PC-3 (cell line): ENCODE results near the gene SNRNP27. TPM values are rescaled to one million over a fixed set of nuclear protein-coding genes. Genes with fewer than 3 reads are reported as not detected.

Experiments
- ATAC-seq: fragments of 200-7000 bp; cut with Tn5 transposase; 2 replicates; pipeline ENCODE4 v1.9.1; 2020; ENCODE audit warnings: mild to moderate bottlenecking, moderate library complexity
- BruUV-seq: library from RNA; stranded (reverse); fragments of 400-500 nt; replicated peaks from 2 replicates; lab custom pipeline; 2021; lab: Mats Ljungman, UMichigan
- CTCF ChIA-PET: fragments of 300-600 bp; sonication (Branson Sonifier 250); formaldehyde crosslinking; loops from one replicate; lab custom pipeline; 2022; ENCODE audit warnings: antibody characterized with exemption; lab: Charles Lee
- POLR2A ChIA-PET: fragments of 300-600 bp; sonication (Branson Sonifier 250); formaldehyde crosslinking; loops from one replicate; lab custom pipeline; 2022; ENCODE audit warnings: antibody characterized with exemption; ENCODE audit not compliant: unreplicated experiment; lab: Charles Lee
- DNase-seq: peaks from one replicate; pipeline ENCODE4 v3.0.0-alpha.2; 2015
- H2AFZ ChIP-seq: fragments of 300-600 bp; sonication (generic); 2 replicates; pipeline ENCODE4 v1.6.0; 2016; ENCODE audit warnings: antibody characterized with exemption, low read length
- H3F3A ChIP-seq: fragments of 300-600 bp; sonication (generic); one replicate; pipeline ENCODE4 v1.6.0; 2017; ENCODE audit warnings: antibody characterized with exemption, low read length, control low read depth, mild to moderate bottlenecking; ENCODE audit not compliant: unreplicated experiment
- H3K27ac ChIP-seq: fragments of 300-600 bp; sonication (generic); 2 replicates; pipeline ENCODE4 v1.5.1; 2016; ENCODE audit warnings: mild to moderate bottlenecking, low read length
- H3K27me3 ChIP-seq: fragments of 300-600 bp; sonication (generic); 2 replicates; pipeline ENCODE4 v1.6.1; 2016; ENCODE audit warnings: low read length, mixed read lengths
- H3K36me3 ChIP-seq: fragments of 300-600 bp; sonication (generic); 2 replicates; pipeline ENCODE4 v1.6.1; 2016; ENCODE audit warnings: low read depth, mixed run types, low read length, mixed read lengths
- H3K4me1 ChIP-seq: fragments of 300-600 bp; sonication (generic); 2 replicates; pipeline ENCODE4 v1.5.1; 2016; ENCODE audit warnings: low read length; ENCODE audit not compliant: insufficient read depth
- H3K4me2 ChIP-seq: fragments of 300-600 bp; sonication (generic); 2 replicates; pipeline ENCODE4 v1.6.0; 2016; ENCODE audit warnings: low read length
- H3K4me3 ChIP-seq: fragments of 300-600 bp; sonication (generic); 2 replicates; pipeline ENCODE4 v1.5.1; 2016; ENCODE audit warnings: mild to moderate bottlenecking, low read length, mixed read lengths
- H3K79me2 ChIP-seq: fragments of 300-600 bp; sonication (generic); 2 replicates; pipeline ENCODE4 v1.6.1; 2017; ENCODE audit warnings: low read length, mixed read lengths
- H3K9ac ChIP-seq: fragments of 300-600 bp; sonication (generic); 2 replicates; pipeline ENCODE4 v1.6.0; 2016; ENCODE audit warnings: mild to moderate bottlenecking, low read length
- H3K9me2 ChIP-seq: fragments of 300-600 bp; sonication (generic); replicated peaks from 2 replicates; pipeline ENCODE4 v1.6.1; 2016; ENCODE audit warnings: mixed run types, low read length, mixed read lengths
- H3K9me3 ChIP-seq: fragments of 300-600 bp; sonication (generic); 2 replicates; pipeline ENCODE4 v1.6.1; 2016; ENCODE audit warnings: low read length, mixed read lengths
- H4K20me1 ChIP-seq: fragments of 300-600 bp; sonication (generic); 2 replicates; pipeline ENCODE4 v1.6.1; 2016; ENCODE audit warnings: low read length, mixed read lengths
- EZH2 ChIP-seq: fragments of 300-600 bp; sonication (generic); IDR thresholded peaks from one replicate; pipeline ENCODE4 v1.6.1; 2017; ENCODE audit warnings: antibody characterized with exemption, mild to moderate bottlenecking, low read length; ENCODE audit not compliant: unreplicated experiment
- EZH2phosphoT487 ChIP-seq: fragments of 300-600 bp; sonication (generic); IDR thresholded peaks from 2 replicates; pipeline ENCODE4 v1.6.1; 2018; ENCODE audit warnings: mild to moderate bottlenecking, antibody characterized with exemption, low read length, borderline replicate concordance
- intact Hi-C: fragments of 100-400 bp; cut with micrococcal nuclease; formaldehyde crosslinking; loops from 2 replicates; pipeline ENCODE4 v1.9.0; 2023
- total RNA-seq: library from RNA; depleted of rRNA; stranded (reverse); fragments of >200 nt; gene quantifications from 2 replicates; pipeline ENCODE4 v1.2.3, GENCODE V29; 2014
- TF ChIP-seq, protein P1 (sequence below): fragments of 300-600 bp; sonication (generic); conservative IDR thresholded peaks from 2 replicates; pipeline ENCODE4 v1.5.1; 2017; ENCODE audit warnings: antibody characterized with exemption, low read depth, mild to moderate bottlenecking, low read length

Gene SNRNP27
- total RNA-seq, 1 experiment from 2014 or later: 44.1 TPM

DNA sequence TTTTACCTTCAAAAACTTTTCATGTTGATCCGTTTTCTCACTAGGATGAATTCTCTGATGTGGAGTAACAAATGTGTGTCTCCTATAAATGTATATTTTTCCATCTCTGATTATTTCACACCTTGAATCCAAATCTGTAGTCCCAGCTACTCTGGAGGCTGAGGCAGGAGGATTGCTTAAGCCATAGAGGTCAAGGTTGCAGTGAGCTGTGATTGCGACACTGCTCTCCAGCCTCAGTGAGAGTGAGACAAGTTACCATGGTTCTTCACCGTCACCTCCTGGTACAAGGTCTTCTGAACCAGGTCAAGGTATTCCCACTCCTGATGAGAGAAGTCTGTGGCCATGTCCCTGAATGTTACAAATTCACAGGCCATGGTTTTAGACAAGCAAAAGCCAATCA lies 49.2 kb upstream of the SNRNP27 start:
- TF ChIP-seq EZH2: no peak
- TF ChIP-seq, protein P1, sequence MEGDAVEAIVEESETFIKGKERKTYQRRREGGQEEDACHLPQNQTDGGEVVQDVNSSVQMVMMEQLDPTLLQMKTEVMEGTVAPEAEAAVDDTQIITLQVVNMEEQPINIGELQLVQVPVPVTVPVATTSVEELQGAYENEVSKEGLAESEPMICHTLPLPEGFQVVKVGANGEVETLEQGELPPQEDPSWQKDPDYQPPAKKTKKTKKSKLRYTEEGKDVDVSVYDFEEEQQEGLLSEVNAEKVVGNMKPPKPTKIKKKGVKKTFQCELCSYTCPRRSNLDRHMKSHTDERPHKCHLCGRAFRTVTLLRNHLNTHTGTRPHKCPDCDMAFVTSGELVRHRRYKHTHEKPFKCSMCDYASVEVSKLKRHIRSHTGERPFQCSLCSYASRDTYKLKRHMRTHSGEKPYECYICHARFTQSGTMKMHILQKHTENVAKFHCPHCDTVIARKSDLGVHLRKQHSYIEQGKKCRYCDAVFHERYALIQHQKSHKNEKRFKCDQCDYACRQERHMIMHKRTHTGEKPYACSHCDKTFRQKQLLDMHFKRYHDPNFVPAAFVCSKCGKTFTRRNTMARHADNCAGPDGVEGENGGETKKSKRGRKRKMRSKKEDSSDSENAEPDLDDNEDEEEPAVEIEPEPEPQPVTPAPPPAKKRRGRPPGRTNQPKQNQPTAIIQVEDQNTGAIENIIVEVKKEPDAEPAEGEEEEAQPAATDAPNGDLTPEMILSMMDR: no peak
- no peak for TF ChIP-seq EZH2phosphoT487
- no peak for ATAC-seq
- ChIA-PET CTCF (no interaction called here), POLR2A (no interaction called here)
- Histone ChIP-seq H3K27ac (peak overlapping the region; percentile 51), H3K4me2 (peak overlapping the region; percentile 51), H3K4me1 (peaks cover 33% of the 10 kb centered on the region), H3K4me3 (no peak overlapping the region), H3K9me3 (no peaks in the 10 kb centered on the region), H3K9me2 (no peaks in the 10 kb centered on the region), H3K79me2 (no peaks in the 10 kb centered on the region), H3K27me3 (no peaks in the 10 kb centered on the region), H2AFZ (no peak overlapping the region), H3K9ac (no peak overlapping the region), H3K36me3 (peaks cover 12% of the 10 kb centered on the region; the same call in 1 of the 2 replicates), H4K20me1 (no peaks in the 10 kb centered on the region), H3F3A (peaks cover 14% of the 10 kb centered on the region)
- intact Hi-C loops: loop anchor here (2.0 to 5.0 kb wide), 2 partner anchors 18 to 48 kb away; partner anchors contain the start of gene SNRNP27
- no TSS peak for BruUV-seq
- no peak for DNase-seq

DNA sequence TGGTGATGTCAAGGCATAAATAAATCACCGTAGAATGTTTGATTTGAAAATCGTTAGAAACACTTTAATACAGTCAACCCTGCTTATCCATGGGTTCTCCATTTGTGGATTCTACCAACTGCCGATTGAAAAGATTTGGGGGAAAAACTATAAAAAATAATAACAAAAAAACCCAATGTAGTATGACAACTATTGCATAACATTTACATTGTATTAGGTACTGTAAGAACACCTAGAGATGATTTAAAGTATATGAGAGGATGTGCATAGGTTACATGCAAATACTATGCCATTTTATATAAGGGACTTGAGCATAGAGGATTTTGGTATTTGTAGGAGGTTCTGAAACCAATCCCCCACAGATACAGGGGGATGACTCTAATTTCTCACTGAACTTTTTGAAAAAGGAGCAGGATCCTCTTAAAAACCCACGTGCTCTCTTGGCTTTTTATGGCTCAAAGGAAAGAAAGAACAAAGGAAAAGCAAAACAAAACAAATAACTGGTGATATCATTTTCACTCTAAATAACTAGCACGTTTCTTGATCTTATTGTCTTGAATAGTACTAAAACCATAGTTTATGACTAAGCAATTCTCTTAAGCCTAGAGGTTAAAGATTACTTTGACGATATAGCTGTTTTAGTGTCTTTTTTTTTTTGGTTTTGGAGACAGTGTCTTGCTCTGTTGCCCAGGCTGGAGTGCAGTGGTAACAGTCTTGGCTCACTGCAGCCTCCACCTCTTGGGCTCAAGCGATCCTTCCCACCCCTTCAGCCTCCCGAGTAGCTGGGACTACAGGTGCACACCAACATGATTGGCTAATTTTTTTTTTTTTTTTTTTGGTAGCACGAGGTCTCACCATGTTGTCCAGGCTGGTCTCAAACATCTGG lies 47.3 kb upstream of the SNRNP27 start:
- peaks cover 14% of the 10 kb centered on the region for H3F3A ChIP-seq
- H3K79me2 ChIP-seq: no peaks in the 10 kb centered on the region
- H3K4me2 ChIP-seq: no peak overlapping the region
- H3K9ac ChIP-seq: no peak overlapping the region
- H3K9me2 ChIP-seq: no peaks in the 10 kb centered on the region
- H3K4me3 ChIP-seq: no peak overlapping the region
- ChIA-PET CTCF (no interaction called here), POLR2A (no interaction called here)
- DNase-seq: no peak
- peaks cover 26% of the 10 kb centered on the region; the same call in 1 of the 2 replicates for H3K36me3 ChIP-seq
- H3K4me1 ChIP-seq: peaks cover 33% of the 10 kb centered on the region
- H3K27me3 ChIP-seq: no peaks in the 10 kb centered on the region
- no peak for ATAC-seq
- no peak overlapping the region for H3K27ac ChIP-seq
- intact Hi-C loops: no loop called here
- no peaks in the 10 kb centered on the region for H3K9me3 ChIP-seq
- TF ChIP-seq EZH2phosphoT487: no peak
- TF ChIP-seq, protein P1: no peak
- TF ChIP-seq EZH2: no peak
- no TSS peak for BruUV-seq
- H4K20me1 ChIP-seq: no peaks in the 10 kb centered on the region
- no peak overlapping the region for H2AFZ ChIP-seq
